Small intestine (tissue), 7 donors: ENCODE measurements around the gene SSTR1. TPM values are rescaled to one million over a fixed set of nuclear protein-coding genes. Genes with fewer than 3 reads are reported as not detected.

Source experiments
- DNase-seq, 2 donors: peaks; one replicate each; pipeline versions ENCODE4 v3.0.0 to v3.0.0-alpha.2; 2013
- FAIRE-seq: peaks from 2 replicates; lab custom pipeline; 2012; peaks lifted over from hg19 to GRCh38; lab: Jason Lieb, UNC
- H3K27ac ChIP-seq, 3 donors: one replicate each; pipeline ENCODE4 v1.5.1; 2013; ENCODE audit warnings: low read length in 2 of 3, mild to moderate bottlenecking in 2 of 3, control low read depth in 1 of 3, inconsistent platforms in 1 of 3, low read depth in 1 of 3, moderate library complexity in 1 of 3
- H3K27me3 ChIP-seq, 3 donors: one replicate each; pipeline ENCODE4 v1.6.1; 2013; ENCODE audit warnings: low read length in 3 of 3, inconsistent platforms in 1 of 3; ENCODE audit not compliant: control insufficient read depth in 3 of 3, insufficient read depth in 3 of 3
- H3K36me3 ChIP-seq, 3 donors: one replicate each; pipeline ENCODE4 v1.6.1; 2013; ENCODE audit warnings: low read length in 3 of 3, inconsistent platforms in 1 of 3, low read depth in 1 of 3, mild to moderate bottlenecking in 1 of 3, moderate library complexity in 1 of 3; ENCODE audit not compliant: control insufficient read depth in 3 of 3, insufficient read depth in 2 of 3
- H3K4me1 ChIP-seq, 3 donors: one replicate each; pipeline ENCODE4 v1.6.1; 2013; ENCODE audit warnings: low read length in 2 of 3, inconsistent platforms in 1 of 3, low read depth in 1 of 3, mild to moderate bottlenecking in 1 of 3, moderate library complexity in 1 of 3; ENCODE audit not compliant: control insufficient read depth in 3 of 3, insufficient read depth in 2 of 3
- H3K4me3 ChIP-seq, 3 donors: one replicate each; pipeline ENCODE4 v1.5.1; 2013; ENCODE audit warnings: low read length in 3 of 3, control low read depth in 1 of 3, inconsistent platforms in 1 of 3, low read depth in 1 of 3, mild to moderate bottlenecking in 1 of 3, moderate library complexity in 1 of 3
- H3K9me3 ChIP-seq, 2 donors: one replicate each; pipeline ENCODE4 v1.6.1; 2013; ENCODE audit warnings: low read depth in 1 of 2, low read length in 1 of 2; ENCODE audit not compliant: control insufficient read depth in 2 of 2, insufficient read depth in 1 of 2
- WGBS, 3 donors: extraction: QIAGEN DNeasy Blood & Tissue Kit; methylation state at CpG; one replicate each; pipeline ENCODE4 v1.1.7; 2013; 5-methylcytosine and 5-hydroxymethylcytosine counted together
- polyA plus RNA-seq, 4 donors: library from polyadenylated mRNA; stranded (reverse) in 3 of 4; unstranded in 1 of 4; fragments of 200-250 nt in 3 of 4; fragments of 120-200 nt in 1 of 4; gene quantifications; one replicate each; pipeline versions ENCODE4 v1.2.1 to v1.2.3, GENCODE V29; 2013
- donor health status: healthy with polysubstance abuse.
- donor health status: control.
- donor health status: control.
- donor health status: Bipolar disorder and iron deficiency.
- donor health status: healthy.

Gene SSTR1
- polyA plus RNA-seq, 4 donors, result 7.8 to 32.7 (median 9.9) TPM

DNA sequence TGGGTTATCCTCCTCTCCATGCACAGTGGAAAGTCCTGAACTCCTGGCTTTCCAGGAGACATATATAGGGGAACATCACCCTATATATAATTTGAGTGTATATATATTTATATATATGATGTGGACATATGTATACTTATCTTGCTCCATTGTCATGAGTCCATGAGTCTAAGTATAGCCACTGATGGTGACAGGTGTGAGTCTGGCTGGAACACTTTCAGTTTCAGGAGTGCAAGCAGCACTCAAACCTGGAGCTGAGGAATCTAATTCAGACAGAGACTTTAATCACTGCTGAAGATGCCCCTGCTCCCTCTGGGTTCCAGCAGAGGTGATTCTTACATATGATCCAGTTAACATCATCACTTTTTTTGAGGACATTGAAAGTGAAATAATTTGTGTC lies 4.4 kb downstream of the SSTR1 start:
- Histone ChIP-seq H3K27ac (no peak overlapping the region), H3K36me3 (peaks cover 0 to 1% (median 0%) of the 10 kb centered on the region in 3 donors), H3K4me3 (no peak overlapping the region), H3K27me3 (peaks cover 0 to 21% (median 0%) of the 10 kb centered on the region in 3 donors), H3K4me1 (peaks cover 3 to 12% (median 3%) of the 10 kb centered on the region in 3 donors), H3K9me3 (no peaks in the 10 kb centered on the region)
- FAIRE-seq (no peak), DNase-seq (peak; percentile 34 to 72)

DNA sequence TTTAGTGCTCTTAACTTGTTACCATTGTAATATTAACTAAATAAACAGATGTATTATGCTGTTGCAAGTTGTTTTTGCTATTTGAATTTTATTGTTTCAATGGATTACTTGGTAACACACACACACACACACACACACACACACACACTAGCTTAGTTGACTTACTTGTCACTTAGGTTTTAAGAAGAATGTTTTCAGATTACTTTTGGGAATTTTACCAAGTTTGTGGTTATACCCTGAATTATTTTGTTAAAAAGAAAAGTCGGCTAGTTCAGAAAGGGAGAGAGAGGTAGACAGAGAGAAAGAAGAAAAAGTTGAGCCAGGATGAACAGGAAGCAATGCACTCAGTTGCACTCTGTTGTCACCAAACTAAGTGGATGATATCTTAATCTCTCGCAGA lies 5.3 kb downstream of the SSTR1 start:
- peaks cover 0 to 1% (median 0%) of the 10 kb centered on the region in 3 donors for H3K36me3 ChIP-seq
- WGBS, 3 donors, result 82 to 88% (median 88%) methylated on average over 2 of the region's 2 CpGs
- FAIRE-seq, result no peak
- H3K4me3 ChIP-seq, result no peak overlapping the region
- H3K9me3 ChIP-seq, result peaks cover 0 to 4% of the 10 kb centered on the region in 2 donors
- peaks cover 0 to 21% (median 0%) of the 10 kb centered on the region in 3 donors for H3K27me3 ChIP-seq
- DNase-seq, result no peak
- H3K27ac ChIP-seq, result no peak overlapping the region
- H3K4me1 ChIP-seq, result peaks cover 3 to 15% (median 3%) of the 10 kb centered on the region in 3 donors

DNA sequence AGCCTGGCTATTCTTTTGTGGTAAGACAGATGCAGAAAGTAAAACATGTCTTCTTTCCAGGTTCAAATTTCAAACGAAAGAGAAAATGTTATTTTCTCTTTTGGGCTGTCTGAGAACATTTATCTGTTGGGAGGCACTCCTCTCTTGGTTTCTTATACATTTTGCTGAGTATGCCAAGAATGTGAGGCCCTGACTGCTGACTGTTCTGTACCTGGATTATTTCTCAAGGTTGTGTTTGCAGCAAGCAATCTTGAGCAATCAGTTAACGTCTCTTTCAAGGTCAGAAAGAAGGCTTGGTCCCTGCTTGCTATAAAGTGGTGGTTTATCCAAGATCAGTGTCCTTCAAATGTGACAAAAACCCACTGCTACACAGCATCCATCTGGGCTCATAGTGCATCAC lies 9.8 kb downstream of the SSTR1 start:
- WGBS, 3 donors, result 24 to 48% (median 31%) methylated on average over 2 of the region's 2 CpGs
- Histone ChIP-seq H3K4me3 (no peak overlapping the region), H3K27me3 (no peaks in the 10 kb centered on the region), H3K9me3 (peaks cover 0 to 6% of the 10 kb centered on the region in 2 donors), H3K4me1 (peaks cover 0 to 11% (median 3%) of the 10 kb centered on the region in 3 donors), H3K27ac (peak overlapping the region in 1 of 3 donors; percentile 34), H3K36me3 (peaks cover 0 to 1% (median 0%) of the 10 kb centered on the region in 3 donors)
- no peak for FAIRE-seq
- peak in 1 of 2 donors; percentile 49 for DNase-seq

DNA sequence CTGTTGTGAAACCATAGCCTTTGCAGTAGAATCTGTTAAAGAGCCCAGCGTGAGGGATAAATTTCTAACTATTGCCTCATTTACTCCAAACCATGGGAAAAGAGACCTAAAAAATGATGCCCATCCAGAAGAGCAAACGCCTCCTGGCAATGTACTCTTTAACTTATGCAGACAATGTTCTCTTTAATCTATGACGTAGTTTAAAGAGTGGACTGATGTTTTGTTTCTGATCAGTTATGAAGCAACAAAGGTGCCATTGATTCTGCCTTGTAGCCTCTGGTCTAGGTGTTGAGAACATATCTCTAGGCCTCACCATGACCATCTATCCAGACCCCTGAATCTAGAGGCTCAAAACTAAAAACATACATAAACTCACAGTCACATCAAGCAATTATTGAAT lies 13.4 kb downstream of the SSTR1 start:
- no peak overlapping the region for H3K4me3 ChIP-seq
- FAIRE-seq, result no peak
- peaks cover 0 to 7% (median 0%) of the 10 kb centered on the region in 3 donors for H3K4me1 ChIP-seq
- no peaks in the 10 kb centered on the region for H3K36me3 ChIP-seq
- no peaks in the 10 kb centered on the region for H3K27me3 ChIP-seq
- no peak overlapping the region for H3K27ac ChIP-seq
- DNase-seq, result no peak
- peaks cover 0 to 6% of the 10 kb centered on the region in 2 donors for H3K9me3 ChIP-seq
- whole genome bisulfite sequencing, 3 donors, result 91 to 92% (median 92%) methylated on average over 3 of the region's 3 CpGs

DNA sequence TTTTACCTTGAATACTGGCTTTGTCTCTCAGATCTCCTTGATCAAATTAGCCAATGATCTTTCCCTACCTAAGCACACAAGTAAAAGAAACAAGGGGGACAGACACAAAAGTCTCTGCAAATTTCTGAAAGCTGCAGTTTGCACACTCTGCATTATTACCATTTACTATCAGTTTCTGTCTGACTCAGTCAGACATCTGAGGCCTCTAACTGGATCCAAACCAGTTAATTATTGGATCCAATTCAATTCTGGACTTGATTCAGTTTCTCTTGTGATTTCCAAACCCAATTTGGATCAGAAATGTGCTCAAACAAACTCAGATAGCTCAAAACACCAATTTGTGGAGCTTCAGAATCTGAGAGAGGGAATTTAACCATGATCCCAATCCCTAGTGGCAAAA lies 16.6 kb downstream of the SSTR1 start:
- Histone ChIP-seq H3K27ac (no peak overlapping the region), H3K36me3 (no peaks in the 10 kb centered on the region), H3K9me3 (no peaks in the 10 kb centered on the region), H3K27me3 (no peaks in the 10 kb centered on the region), H3K4me1 (no peaks in the 10 kb centered on the region), H3K4me3 (no peak overlapping the region)
- DNase-seq (no peak), FAIRE-seq (no peak)

DNA sequence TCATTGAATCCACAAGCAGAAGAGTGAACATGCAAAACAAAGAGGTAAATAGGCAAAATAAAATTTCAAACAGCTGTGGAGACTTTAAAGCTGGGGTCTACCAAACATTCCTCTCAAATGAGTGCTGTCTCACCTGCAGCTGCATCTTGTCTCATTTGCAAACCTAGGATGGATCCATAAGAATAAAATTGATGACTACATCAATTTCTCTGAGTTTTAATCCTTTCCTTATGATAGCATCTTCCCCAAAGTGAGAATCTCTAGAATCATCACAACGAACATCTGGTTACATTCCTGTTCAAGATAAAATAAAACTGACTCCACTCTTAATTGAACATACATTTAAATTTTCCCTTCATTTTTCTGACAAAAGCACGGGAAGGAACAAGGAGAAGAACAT lies 18.2 kb downstream of the SSTR1 start:
- H3K4me3 ChIP-seq, result no peak overlapping the region
- FAIRE-seq (no peak), DNase-seq (no peak)
- no peaks in the 10 kb centered on the region for H3K27me3 ChIP-seq
- 76 to 78% (median 76%) methylated on average over 2 of the region's 2 CpGs for WGBS, 3 donors
- no peaks in the 10 kb centered on the region for H3K4me1 ChIP-seq
- no peaks in the 10 kb centered on the region for H3K9me3 ChIP-seq
- H3K36me3 ChIP-seq, result no peaks in the 10 kb centered on the region
- no peak overlapping the region for H3K27ac ChIP-seq

DNA sequence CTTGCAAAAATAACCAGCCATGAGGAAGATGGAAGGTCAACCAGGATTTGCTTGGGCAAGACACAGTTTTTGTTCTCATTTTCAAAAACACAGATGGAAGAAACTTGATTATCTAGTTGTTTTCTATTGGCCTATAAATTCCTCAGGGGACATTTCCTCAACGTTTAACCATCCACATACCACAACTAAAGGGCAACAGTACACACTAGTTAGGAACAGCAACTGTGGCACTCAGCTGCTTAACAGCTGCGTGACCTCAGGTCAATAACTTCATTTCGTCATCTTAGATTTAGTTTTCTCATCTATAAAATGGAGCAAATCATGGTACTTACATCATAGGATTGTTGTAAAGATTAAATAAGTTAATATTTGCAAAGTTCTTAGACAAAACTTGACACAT lies 18.7 kb downstream of the SSTR1 start:
- FAIRE-seq (no peak), DNase-seq (no peak)

DNA sequence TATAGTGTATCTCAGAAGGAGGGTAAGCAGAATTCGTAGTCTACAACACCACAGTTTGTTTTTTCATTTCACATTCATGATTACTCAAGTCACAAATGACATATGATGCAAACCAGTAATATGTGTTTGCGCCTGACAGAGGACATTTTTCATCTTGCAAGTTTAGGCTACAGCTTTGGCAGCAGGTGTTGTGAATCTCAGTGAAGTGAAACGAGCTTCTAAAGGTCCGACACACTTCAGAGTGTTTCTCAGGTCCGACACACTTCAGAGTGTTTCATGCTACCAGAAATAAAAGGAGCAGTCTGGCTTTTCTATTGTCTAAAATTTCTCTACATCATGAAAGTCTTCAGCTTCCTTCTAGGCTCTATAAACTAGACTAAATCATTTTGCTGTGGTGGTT lies 25.5 kb downstream of the SSTR1 start:
- no peak for FAIRE-seq
- H3K36me3 ChIP-seq, result no peaks in the 10 kb centered on the region

More for the DNA sequence above, 18.7 kb downstream of the SSTR1 start:
- no peaks in the 10 kb centered on the region for H3K27me3 ChIP-seq
- 63 to 72% (median 63%) methylated on average over 3 of the region's 3 CpGs for WGBS, 3 donors
- no peaks in the 10 kb centered on the region for H3K4me1 ChIP-seq
- no peaks in the 10 kb centered on the region for H3K9me3 ChIP-seq
- no peak overlapping the region for H3K4me3 ChIP-seq
- H3K27ac ChIP-seq, result no peak overlapping the region
- no peaks in the 10 kb centered on the region for H3K36me3 ChIP-seq

DNA sequence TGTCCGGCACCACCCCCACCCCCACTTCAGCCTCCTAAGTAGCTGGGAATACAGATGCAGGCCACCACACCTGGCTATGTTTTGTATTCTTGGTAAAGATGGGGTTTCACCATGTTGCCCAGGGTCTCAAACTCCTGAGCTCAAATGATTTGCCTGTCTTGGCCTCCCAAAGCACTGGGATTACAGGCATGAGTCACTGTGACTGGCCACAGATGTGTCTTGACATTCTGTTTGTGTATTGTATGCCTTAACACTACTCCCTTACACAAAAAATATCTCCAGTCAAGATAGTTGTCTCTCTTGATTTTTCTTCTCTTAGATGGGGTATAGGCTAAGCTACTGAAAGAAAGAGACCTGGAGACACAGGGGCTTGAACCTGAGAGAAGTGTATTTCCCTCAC lies 30.6 kb downstream of the SSTR1 start:
- WGBS, 3 donors, result 86 to 100% (median 94%) methylated on average over 1 of the region's 1 CpG
- no peaks in the 10 kb centered on the region for H3K36me3 ChIP-seq
- H3K27me3 ChIP-seq, result no peaks in the 10 kb centered on the region
- no peak overlapping the region for H3K27ac ChIP-seq
- H3K9me3 ChIP-seq, result no peaks in the 10 kb centered on the region
- H3K4me1 ChIP-seq, result no peaks in the 10 kb centered on the region
- DNase-seq, result no peak
- no peak for FAIRE-seq
- no peak overlapping the region for H3K4me3 ChIP-seq

More for the DNA sequence above, 25.5 kb downstream of the SSTR1 start:
- no peak overlapping the region for H3K4me3 ChIP-seq
- H3K4me1 ChIP-seq, result no peaks in the 10 kb centered on the region
- no peak for DNase-seq
- H3K9me3 ChIP-seq, result no peaks in the 10 kb centered on the region
- 62 to 71% (median 70%) methylated on average over 5 of the region's 5 CpGs for WGBS, 3 donors
- no peaks in the 10 kb centered on the region for H3K27me3 ChIP-seq
- no peak overlapping the region for H3K27ac ChIP-seq
